Liver (tissue), 3 donors: ENCODE results near the gene TGFBR3.

ENCODE experiments used
- GABPA ChIP-seq, 2 donors: IDR thresholded peaks in 1 of 2; conservative IDR thresholded peaks in 1 of 2; 2 replicates each; pipeline ENCODE4 v1.6.1; 2016; ENCODE audit warnings: antibody characterized with exemption in 2 of 2, mild to moderate bottlenecking in 1 of 2, moderate library complexity in 1 of 2
- RAD21 ChIP-seq, 2 donors: IDR thresholded peaks; 2 replicates each; pipeline ENCODE4 v1.6.1; 2016; ENCODE audit warnings: antibody characterized with exemption in 2 of 2, mild to moderate bottlenecking in 2 of 2
- SP1 ChIP-seq: IDR thresholded peaks from 2 replicates; pipeline ENCODE4 v1.6.1; 2018; ENCODE audit warnings: antibody characterized with exemption, mild to moderate bottlenecking
- TF ChIP-seq, protein P1 (sequence below): fragments of 150-350 bp; IDR thresholded peaks from 2 replicates; pipeline ENCODE4 v1.5.1; 2017; ENCODE audit warnings: improper control_type of control experiment, low read depth, low read length; ENCODE audit not compliant: missing input control
- TF ChIP-seq, protein P2 (sequence below): IDR thresholded peaks from 2 replicates; pipeline ENCODE4 v1.6.1; 2016; ENCODE audit warnings: antibody characterized with exemption, mild to moderate bottlenecking
- TF ChIP-seq, protein P3 (sequence below): IDR thresholded peaks from 2 replicates; pipeline ENCODE4 v1.6.1; 2016; ENCODE audit warnings: antibody characterized with exemption
- TF ChIP-seq, protein P4 (sequence below): IDR thresholded peaks from 2 replicates; pipeline ENCODE4 v1.6.1; 2016; ENCODE audit warnings: antibody characterized with exemption
- donor health status: healthy.
- donor health status: healthy.

DNA sequence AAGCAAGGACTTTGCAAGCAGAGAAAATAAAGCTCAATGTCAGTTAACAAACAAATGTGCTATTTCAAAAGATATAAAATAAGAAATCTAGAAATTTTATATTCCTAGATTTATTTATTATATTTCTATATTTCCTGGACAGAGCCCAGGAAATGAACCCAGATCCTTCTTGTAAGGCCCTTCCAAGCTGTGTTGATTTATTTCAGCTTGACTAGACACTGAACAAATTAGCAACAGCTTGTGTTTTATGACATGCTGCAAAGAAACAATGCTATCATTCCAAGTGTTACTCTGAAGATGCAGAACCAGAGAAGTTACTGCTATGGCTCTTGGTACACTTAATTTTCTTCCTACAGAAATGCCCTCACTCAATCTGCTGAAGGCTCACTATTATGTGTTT is 6.2 kb downstream of the TGFBR3 start:
- TF ChIP-seq RAD21 (IDR thresholded peaks at IDR 0.05) (no peak), GABPA (IDR thresholded peaks at IDR 0.05 in 1 of 2, conservative IDR thresholded peaks at IDR 0.05 in 1 of 2) (no peak), SP1 (no peak)
- TF ChIP-seq, protein P1, sequence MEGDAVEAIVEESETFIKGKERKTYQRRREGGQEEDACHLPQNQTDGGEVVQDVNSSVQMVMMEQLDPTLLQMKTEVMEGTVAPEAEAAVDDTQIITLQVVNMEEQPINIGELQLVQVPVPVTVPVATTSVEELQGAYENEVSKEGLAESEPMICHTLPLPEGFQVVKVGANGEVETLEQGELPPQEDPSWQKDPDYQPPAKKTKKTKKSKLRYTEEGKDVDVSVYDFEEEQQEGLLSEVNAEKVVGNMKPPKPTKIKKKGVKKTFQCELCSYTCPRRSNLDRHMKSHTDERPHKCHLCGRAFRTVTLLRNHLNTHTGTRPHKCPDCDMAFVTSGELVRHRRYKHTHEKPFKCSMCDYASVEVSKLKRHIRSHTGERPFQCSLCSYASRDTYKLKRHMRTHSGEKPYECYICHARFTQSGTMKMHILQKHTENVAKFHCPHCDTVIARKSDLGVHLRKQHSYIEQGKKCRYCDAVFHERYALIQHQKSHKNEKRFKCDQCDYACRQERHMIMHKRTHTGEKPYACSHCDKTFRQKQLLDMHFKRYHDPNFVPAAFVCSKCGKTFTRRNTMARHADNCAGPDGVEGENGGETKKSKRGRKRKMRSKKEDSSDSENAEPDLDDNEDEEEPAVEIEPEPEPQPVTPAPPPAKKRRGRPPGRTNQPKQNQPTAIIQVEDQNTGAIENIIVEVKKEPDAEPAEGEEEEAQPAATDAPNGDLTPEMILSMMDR: no peak
- TF ChIP-seq, protein P2, sequence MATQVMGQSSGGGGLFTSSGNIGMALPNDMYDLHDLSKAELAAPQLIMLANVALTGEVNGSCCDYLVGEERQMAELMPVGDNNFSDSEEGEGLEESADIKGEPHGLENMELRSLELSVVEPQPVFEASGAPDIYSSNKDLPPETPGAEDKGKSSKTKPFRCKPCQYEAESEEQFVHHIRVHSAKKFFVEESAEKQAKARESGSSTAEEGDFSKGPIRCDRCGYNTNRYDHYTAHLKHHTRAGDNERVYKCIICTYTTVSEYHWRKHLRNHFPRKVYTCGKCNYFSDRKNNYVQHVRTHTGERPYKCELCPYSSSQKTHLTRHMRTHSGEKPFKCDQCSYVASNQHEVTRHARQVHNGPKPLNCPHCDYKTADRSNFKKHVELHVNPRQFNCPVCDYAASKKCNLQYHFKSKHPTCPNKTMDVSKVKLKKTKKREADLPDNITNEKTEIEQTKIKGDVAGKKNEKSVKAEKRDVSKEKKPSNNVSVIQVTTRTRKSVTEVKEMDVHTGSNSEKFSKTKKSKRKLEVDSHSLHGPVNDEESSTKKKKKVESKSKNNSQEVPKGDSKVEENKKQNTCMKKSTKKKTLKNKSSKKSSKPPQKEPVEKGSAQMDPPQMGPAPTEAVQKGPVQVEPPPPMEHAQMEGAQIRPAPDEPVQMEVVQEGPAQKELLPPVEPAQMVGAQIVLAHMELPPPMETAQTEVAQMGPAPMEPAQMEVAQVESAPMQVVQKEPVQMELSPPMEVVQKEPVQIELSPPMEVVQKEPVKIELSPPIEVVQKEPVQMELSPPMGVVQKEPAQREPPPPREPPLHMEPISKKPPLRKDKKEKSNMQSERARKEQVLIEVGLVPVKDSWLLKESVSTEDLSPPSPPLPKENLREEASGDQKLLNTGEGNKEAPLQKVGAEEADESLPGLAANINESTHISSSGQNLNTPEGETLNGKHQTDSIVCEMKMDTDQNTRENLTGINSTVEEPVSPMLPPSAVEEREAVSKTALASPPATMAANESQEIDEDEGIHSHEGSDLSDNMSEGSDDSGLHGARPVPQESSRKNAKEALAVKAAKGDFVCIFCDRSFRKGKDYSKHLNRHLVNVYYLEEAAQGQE: no peak
- TF ChIP-seq, protein P3, sequence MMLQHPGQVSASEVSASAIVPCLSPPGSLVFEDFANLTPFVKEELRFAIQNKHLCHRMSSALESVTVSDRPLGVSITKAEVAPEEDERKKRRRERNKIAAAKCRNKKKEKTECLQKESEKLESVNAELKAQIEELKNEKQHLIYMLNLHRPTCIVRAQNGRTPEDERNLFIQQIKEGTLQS: no peak
- TF ChIP-seq, protein P4, sequence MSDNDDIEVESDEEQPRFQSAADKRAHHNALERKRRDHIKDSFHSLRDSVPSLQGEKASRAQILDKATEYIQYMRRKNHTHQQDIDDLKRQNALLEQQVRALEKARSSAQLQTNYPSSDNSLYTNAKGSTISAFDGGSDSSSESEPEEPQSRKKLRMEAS: no peak
